HG03558 (cell line): Measurements from ENCODE around the gene FCN2.
"Not testable (repeated sequence)": the region's sequence is repeated elsewhere in the genome, so short reads cannot be mapped to it uniquely, and the experiment has no call there.

ENCODE experiments used
- ATAC-seq: cut with Tn5 transposase; IDR thresholded peaks from one replicate; pipeline ENCODE4 v1.9.1; 2021; ENCODE audit warnings: moderate number of reproducible peaks; ENCODE audit not compliant: unreplicated experiment; ENCODE audit errors: extremely low read depth

Gene FCN2

DNA sequence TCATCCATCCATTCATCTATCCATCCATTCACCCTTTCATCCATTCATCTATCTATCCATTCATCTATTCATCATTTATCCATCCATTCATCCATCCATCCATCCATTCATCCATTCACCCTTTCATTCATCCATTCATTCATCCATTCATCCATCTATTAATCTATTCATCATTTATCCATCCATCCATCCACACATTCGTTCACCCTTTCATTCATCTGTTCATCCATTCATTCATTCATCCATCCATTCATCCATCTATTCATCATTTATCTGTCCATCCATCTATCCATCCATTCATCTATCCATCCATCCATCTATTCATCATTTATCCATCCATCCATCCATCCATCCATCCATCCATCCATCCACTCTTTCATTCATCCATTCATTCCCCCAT lies 33.9 kb upstream of the FCN2 start:
- no peak for ATAC-seq

DNA sequence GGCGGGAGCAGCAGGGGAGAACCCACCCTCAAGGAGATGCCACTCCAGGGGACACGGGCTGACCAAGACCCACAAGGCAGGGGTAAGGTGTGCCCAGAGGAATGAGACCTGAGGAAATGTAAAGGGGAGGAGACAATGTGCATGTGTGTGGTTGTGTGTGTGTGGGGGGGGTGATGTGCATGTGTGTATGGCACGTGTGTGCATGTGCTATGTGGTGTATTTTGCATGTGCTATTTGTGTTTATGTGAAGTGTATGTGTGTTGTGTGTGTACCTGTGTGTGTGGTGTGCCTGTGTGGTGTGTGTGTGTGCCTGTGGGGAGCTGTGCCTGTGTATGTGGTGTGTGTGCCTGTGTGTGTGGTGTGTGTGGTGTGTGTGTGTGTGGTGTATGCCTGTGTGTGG lies 33.5 kb upstream of the FCN2 start:
- no peak for ATAC-seq

DNA sequence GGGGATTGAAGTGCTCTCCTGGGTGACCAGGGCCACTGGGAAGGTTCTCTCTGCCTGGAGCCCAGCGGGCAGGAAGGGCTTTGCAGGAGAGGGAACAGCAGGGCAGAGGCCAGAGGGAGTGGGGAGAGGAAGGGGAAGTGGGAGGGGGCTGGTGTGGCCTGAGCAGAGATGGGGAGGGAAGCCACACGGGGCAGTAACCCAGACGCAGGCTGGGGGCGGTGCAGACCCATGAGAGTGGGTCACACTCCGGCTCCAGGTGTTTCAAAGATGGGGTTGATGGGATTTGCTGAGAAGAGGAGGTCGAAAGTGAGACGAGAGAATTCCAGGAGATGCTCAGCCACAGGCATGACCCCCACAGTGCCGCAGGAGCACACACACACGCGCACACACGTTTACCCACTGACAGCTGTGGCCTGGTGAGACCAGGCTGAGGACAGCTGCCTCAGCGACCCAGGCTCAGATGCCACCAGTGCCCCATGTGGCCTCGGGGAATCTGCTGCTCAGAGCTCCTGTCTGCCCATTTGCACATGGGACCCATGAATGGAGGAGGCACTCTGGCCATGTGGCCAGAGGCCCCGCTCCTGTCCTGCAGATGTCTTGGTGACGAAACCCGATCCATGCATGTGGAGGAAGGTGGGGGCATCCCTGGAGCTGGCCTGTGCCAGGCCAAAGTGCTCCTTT lies 32.7 kb upstream of the FCN2 start:
- ATAC-seq: no peak

DNA sequence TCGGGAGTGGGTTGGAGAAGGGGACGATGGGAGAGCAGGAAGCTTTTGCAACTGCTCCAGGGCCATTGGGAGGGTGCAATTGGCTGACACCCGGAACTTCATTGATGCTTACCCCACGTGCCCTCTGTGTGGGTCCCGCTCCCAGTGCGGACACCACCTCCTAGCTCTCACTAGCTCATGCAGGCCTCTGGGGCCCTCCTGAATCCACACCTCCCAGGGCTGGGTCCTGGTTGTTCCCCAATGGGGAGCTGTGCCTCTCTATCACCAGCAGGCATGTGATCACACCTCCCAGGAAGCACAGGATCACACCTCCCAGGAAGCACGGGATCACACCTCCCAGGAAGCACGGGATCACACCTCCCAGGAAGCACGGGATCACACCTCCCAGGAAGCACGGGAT lies 32.1 kb upstream of the FCN2 start:
- ATAC-seq: no peak

DNA sequence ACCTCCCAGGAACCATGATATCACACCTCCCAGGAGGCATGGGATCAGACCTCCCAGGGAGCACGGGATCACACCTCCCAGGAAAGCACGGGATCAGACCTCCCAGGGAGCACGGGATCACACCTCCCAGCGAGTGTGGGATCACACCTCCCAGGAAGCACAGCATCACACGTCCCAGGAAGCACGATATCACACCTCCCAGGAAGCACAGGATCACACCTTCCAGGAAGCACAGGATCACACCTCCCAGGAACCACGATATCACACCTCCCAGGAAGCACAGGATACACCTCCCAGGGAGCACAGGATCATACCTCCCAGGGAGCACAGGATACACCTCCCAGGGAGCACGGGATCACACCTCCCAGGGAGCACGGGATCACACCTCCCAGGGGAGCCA lies 30.0 kb upstream of the FCN2 start:
- ATAC-seq: no peak

DNA sequence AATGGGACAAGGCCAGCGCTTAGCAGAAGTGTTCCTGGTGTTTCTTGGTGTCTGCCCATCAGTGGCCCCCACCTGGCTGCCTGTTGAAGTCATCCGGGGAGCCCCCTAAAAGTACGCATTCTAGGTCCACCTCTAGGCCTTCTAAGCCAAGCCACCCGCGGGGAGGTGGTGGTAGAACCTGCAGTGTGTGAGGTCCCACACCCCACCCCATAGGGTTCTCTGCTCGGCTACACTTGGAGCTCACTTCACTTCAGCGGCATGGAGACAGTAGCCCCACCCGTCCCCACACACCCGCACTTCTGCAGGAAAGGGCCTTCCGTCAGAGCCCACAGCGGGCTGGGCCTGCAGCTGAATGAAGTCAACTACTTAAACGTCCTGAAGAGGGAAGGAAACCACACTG lies 29.6 kb upstream of the FCN2 start:
- ATAC-seq: no peak

DNA sequence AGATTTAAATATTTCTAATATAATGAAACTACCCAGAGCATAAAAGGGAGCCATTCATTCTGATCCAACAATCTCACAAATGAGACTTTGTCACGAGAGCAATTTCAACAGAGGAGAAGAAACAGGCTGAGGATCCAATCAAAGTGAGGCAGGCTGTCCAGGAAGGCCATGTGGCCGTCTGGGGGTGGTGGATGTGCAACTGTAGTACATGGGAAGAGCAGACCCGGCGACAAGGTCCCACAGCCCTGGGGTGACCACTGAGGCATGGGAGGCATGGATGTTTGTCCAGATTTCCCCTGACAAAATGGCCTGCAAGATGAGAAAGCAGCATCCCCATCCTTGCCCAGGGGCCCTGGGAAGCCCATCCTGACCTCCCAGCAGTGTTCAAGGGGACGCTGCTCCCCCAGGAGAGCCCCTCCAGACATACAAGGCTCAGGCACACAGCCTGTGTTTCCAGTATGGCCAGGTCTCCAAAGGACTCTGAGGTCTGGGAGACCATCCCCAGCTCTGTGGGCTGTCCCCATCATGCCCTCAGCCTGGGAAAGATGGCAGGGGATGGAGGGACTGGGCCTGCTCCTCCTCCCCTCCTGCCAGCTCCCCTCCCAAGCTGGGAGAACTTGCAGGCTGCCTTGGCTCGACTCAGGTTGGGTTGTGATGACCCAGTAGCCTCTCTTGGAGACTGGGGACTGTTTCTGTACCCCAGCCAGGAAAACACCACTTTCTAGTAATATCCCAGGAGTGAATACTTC lies 27.5 kb upstream of the FCN2 start:
- no peak for ATAC-seq

DNA sequence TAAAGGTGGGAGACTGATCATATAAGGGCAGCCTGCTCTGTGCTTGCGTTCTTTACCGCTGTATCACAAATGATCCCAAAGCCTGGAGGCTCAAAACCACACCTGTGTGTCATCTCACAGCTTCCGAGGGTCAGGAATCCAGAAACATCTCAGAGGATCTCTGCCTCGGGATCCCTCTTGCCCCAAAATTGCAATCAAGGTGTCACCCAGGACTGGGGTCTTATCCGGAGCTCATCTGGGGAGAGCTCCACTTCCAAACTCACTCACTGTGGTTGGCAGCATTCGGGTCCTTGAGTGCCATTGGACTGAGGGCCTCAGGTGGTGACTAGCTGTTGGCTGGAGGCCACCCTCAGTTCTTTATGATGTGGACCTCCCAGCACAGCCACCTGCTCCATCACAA lies 26.7 kb upstream of the FCN2 start:
- no peak for ATAC-seq

DNA sequence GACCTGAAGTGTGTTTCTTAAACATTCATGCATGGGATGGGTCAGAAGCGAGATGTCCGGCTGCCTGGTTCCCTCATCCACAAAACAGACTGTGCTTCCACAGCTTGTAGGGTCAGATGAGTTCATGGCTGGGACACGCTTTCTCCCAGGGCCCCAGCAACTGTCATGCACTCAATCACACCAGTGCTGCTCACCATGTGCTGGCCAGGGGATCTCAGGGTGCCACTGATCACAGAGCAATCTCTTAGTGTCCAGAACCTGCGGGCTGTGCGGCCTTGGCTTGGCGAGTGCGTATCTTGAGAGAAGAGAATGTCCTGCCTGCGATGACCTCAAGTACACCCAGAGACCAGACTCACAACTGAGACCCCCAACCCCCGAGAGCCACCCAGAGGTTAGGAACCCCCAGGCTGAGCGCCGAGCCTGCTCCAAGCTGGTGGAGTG lies 26.0 kb upstream of the FCN2 start:
- no peak for ATAC-seq

DNA sequence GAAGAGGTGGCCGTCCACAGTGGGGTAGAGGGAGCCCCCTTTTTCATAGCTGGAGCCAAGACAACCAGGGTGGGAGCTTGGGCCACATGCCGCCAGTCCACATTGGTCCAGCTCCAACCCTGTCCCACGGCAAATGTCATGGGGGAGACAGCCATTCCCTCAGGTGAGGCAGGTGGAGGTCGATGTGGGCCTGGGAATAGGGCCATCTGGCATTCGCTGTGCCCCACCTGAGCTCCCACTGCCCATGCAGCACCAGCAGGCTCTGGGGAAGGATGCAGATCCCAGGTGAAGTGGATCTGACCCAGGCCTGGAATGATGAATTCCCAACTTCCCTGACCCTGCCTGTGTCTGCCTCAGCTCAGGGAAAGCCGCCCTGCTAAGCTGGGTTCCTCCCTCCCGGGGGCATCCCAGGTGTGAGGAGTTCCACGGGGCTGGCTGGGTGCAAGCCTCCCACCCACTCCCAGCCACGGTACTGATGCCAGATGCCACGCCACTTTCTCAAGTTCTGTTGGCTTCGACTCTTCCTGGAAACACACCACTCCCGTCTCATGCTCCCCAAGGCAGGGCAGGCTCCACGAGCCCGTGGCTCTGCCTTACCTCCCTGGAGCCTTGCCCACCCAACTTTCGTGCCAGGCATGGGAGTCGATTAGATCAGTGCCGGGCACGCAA lies 25.2 kb upstream of the FCN2 start:
- no peak for ATAC-seq

DNA sequence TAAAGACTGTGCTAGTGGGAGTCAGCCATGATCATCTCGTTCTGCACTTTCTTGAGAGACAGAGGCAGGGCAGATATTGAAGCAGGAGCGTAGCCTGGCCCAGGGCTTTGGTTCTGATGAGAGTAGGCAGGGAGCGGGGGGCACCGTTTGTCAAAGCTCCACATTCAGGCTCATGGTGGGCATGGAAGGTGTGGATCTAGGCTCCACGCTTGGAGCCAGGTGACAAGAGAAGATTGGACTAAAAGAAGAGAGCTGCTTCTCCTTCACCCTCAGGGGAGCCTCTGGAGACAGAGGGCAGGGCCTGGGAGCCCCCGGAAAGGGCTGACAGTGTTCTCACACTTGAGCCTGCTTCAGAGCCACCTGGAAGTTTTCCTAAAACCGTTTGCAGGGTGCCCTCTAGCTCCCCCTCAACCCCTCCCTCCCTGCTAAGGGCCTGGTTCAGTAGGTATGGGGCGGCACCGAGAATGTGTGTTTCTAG lies 24.7 kb upstream of the FCN2 start:
- ATAC-seq: no peak

DNA sequence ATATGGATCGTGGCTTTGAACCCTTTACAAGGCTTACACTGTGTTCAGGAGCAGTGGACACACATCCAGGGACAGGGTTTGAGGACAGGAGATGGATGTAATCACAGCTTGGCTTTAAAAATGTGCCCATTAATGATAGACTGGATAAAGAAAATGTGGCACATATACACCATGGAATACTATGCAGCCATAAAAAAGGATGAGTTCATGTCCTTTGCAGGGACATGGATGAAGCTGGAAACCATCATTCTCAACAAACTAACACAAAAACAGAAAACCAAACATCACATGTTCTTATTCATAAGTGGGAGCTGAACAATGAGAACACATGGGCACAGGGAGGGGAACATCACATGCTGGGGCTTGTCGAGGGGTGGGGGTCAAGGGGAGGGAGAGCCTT lies 23.2 kb upstream of the FCN2 start:
- ATAC-seq: not testable (repeated sequence)

DNA sequence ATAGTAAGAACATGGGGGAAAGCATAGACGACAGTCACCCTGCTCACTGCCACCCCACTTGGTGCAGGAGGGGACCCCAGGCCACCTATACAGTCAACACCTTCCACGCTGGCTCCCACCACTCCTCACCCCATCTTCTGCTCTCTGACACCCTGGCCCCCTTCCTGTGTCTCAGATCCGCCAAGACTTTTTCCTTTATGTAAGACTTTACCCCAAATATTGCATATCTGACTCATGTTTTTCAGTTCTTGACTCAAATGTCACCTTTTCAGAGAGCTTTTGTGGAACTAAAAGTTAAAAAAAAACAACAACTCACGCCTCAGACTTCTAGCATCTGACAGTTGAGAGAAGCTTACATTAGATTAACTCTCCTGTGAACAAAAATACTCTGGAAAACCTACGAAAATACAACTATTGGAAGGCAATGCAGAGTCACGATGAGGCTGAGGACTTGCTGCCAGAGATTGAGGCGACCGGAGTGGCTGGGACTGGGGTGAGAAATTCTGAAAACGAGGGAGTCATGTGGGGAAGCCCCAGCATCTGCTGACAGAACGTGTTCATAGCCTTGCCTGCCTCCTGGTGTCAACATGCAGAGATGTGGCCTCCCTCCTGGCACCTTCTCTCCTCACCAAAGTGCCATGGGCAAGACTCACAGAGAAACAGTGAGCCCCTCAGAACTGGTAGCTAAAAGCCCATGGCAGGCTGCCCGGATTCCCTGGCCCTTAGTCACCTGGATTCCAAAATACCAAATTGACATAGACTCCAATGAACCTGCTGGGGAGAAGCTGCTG lies 22.4 kb upstream of the FCN2 start:
- no peak for ATAC-seq

DNA sequence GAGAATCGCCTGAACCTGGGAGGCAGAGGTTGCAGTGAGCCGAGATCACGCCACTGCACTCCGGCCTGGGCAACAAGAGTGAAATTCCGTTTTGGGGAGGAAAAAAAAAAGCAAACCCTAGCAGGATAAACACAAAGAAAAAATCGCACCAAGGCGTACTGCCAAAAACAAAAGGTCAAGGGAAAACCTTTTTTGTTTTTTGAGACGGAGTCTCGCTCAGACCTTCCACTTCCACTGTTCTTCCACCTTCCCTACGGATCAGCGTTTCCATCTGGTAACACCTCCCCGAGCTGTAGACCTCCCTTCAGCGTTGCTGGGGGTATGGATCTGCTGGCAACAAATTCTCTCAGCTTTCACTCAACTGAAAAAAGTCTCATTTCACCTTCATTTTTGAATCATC lies 20.1 kb upstream of the FCN2 start:
- no peak for ATAC-seq

DNA sequence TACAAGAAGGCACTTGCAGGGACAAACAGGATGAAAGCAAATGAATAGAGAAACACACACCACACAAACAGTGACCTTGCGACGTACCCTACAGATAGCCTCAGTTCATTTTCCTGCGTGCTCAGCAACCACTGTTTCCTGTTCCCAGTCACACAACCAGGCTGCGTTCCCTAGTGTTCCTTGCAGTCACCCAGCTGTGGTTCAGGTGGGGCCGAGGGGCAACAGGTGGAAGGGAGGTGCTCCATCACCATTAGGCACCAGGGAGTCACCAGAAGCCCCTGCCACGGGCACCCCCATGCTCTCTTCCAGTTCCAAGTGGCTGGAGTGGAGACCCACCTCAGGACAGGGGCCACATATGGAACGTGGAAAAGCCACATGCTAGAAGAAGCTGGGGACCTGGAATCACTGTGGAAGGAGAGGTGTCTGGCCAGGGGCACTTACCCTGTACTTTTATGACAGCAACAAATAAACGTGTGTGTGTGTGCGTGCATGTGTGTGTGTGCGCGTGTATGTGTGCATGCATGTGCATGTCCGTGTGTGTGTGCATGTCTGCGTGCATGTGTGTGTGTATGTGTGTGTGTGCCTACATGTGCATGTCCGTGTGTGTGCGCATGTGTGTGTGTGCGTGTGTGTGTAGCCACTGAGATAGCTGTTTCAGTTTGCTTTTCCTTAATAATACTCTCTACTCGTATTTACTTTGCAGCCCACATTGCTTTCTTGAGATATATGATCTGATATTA lies 18.8 kb upstream of the FCN2 start:
- ATAC-seq: no peak

DNA sequence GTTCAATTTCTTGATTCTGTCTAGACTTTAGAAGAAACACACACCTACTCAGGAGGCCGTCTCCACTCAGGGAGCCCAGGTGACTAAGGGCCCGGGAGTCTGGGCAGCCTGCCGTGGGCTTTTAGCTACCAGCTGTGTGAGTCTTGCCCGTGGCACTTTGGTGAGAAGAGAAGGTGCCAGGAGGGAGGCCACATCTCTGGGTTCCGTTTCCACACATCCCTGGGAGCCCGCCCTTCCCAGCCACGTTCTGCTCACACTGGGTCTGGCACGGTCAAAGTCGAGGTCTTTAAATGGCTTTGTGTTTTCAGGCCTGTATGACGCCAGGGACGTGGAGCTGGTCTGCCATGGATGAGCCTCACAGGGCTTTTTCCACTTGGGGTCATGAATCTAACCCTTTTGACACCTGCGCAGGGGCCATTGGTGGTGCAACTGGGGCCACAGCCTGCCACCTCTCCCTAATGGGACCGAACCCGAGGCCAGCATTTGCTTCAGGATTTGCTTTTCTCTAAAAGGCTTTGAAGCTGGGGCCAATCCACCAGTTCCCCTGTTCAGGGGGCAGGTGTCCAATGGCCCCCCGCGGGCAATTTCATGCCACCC lies 17.2 kb upstream of the FCN2 start:
- no peak for ATAC-seq

DNA sequence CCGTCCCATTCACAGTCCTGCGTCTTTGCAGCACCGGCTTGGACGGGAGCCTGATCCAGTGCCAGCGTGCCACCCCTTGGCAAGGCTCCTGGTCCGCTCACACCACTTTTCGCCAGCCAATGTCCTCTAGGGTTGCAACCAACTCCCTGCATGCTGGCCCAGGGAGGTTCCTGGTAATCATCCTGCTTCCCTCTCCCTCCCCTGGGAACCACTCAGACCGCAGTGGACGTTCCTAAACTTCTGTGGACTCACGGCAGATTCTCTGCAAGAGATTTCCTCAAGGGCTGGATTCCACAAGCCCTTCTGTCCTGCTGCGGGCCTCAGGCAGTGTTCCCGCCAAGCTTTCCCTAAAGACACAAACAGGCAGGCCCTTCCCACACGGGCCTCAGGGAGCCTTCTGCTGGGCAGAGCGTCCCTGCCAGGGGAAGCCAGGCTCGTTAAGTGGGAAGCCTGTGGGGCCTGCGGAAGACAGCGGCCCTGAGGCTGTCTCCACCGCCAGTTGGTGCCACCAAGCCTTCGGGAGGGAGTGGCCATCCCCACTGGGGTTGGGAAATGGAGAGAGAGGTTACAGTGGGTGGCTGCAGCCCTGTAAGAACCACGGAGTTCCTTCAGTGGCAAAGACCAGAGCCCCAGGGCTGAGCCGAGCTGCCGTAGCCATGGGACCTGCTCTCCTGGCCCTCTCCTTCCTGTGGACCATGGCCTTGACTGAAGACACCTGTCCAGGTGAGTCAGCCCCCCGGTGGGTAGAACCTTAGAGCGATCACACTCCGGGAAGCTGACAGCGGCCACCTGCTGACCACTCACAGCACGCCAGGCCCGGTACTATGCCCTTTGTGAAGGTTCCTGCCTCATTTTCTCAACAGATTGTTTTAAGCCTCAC lies 16.4 kb upstream of the FCN2 start:
- ATAC-seq: no peak

DNA sequence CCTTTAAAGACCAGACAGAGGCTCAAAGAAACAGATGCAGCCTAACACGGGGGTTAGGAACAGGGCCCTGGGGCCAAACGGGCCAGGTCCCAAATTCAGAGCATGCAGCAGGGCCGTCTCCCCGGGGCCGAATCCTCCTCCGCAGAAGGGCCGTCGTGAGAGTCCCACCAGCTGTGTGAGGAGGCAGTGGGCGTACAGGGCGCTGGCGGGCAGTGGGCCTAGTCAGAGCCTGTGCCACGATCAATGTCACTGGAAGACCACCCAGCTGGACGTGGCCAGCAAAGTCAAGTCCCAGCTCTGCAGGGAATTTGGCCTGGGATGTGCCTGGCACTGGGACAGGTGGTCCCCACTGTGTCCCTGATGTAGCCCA lies 15.8 kb upstream of the FCN2 start:
- no peak for ATAC-seq
